H7 (cell line): ENCODE results near the gene PBLD. TPM values are rescaled to one million over a fixed set of nuclear protein-coding genes. Genes with fewer than 3 reads are reported as not detected.

Experiments used
- DNase-seq: peaks from one replicate; pipeline ENCODE4 v3.0.0; 2012
- H3K27me3 ChIP-seq: 2 replicates; pipeline ENCODE4 v1.6.0; 2011; ENCODE audit warnings: mild to moderate bottlenecking, low read length; ENCODE audit not compliant: control insufficient read depth, insufficient read depth
- H3K36me3 ChIP-seq: replicated peaks from 2 replicates; pipeline ENCODE4 v1.5.1; 2011; ENCODE audit warnings: low read length; ENCODE audit not compliant: control insufficient read depth, insufficient read depth
- H3K4me3 ChIP-seq: 2 replicates; pipeline ENCODE4 v1.5.1; 2011; ENCODE audit warnings: low read depth, mild to moderate bottlenecking, control low read depth, low read length, moderate library complexity; ENCODE audit not compliant: insufficient read depth
- total RNA-seq: library from RNA; depleted of rRNA; stranded (reverse); fragments of >200 nt; shearing (Covaris generic); gene quantifications from 2 replicates; pipeline ENCODE4 v1.2.3, GENCODE V29; 2014; rRNA removed

Gene PBLD
- total RNA-seq, 1 experiment from 2014 or later: 1.4 TPM

DNA sequence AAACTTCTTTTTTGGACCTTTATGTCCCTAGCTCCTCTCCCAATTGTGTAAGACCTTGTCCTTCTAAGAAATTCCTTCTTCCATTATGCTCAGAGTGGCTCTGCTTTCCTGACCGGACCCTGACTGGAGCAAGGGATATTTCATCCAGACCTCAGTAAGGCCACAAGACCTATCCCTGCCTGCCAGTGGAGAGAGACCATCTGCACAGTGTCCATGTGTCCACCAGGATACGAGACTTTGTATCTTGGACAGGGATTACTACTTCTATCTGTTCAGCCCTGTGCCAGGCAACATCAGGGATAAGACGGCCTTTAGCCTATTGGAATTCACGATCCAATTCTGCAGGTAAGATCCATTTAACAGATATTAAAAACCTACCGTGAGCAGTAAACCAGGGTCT is 93.7 kb downstream of the PBLD start:
- H3K36me3 ChIP-seq: no peaks in the 10 kb centered on the region
- H3K4me3 ChIP-seq: no peak overlapping the region
- H3K27me3 ChIP-seq: no peaks in the 10 kb centered on the region; the same call in 1 of the 2 replicates
- no peak for DNase-seq

DNA sequence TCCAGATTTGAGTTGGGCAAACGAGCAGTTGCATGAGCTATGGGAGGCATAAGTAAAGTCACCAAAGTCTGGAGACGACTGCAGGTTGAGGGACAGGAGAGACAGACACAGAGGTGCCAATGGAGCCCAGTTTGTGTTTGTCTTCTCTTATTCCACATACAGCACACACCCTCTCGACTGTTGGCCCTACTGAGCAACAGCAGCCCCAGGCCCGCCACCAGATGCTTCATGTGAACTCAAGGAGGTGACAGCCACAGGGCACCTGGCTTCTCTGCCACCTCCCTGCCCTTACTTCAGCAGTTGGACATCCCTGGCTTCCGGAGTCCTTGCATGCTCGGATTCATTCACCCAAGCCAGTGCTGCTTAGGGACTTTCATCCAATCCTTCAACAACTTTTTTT is 94.4 kb downstream of the PBLD start:
- Histone ChIP-seq H3K36me3 (no peaks in the 10 kb centered on the region), H3K4me3 (no peak overlapping the region), H3K27me3 (peaks cover 3% of the 10 kb centered on the region)
- DNase-seq: no peak

DNA sequence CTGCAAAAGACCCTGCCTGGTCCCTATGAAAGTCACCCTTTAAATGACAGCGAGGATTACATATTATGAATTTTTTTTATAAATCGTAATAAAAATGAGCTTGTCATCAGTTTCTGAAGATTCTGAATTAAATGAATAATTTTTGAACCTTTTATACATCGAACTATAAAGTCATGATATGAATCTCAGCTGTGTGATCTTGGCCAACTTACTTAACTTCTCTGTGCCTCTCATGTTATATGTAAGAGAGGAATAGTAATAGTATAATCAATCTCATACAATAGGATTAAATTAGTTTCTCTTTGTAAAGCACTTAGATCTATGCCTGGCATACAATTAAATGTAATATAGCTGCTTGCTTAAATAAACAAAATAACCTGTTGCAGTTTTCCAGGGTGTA is 95.6 kb downstream of the PBLD start:
- no peak overlapping the region for H3K4me3 ChIP-seq
- H3K36me3 ChIP-seq: no peaks in the 10 kb centered on the region
- no peak for DNase-seq
- peaks cover 13% of the 10 kb centered on the region for H3K27me3 ChIP-seq

DNA sequence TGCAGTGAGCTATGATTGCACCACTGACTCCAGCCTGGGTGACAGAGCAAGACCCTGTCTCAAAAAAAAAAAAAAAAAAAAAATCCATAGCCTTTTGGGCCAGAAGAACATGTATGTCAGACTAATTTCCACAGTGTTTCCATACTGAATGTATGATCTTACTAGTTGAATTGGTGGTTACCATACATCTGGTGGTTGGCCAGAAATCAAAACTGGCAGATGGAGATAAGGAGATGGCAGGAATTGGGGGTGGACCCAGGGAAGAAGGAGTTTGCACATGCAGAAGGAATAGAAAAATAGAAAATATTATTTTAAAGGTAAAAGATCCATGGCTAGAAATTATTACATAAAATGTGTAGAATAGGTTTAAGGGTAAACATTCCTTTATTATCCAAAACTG is 97.1 kb downstream of the PBLD start:
- H3K27me3 ChIP-seq: peaks cover 26% of the 10 kb centered on the region
- no peaks in the 10 kb centered on the region for H3K36me3 ChIP-seq
- DNase-seq: no peak
- no peak overlapping the region for H3K4me3 ChIP-seq

DNA sequence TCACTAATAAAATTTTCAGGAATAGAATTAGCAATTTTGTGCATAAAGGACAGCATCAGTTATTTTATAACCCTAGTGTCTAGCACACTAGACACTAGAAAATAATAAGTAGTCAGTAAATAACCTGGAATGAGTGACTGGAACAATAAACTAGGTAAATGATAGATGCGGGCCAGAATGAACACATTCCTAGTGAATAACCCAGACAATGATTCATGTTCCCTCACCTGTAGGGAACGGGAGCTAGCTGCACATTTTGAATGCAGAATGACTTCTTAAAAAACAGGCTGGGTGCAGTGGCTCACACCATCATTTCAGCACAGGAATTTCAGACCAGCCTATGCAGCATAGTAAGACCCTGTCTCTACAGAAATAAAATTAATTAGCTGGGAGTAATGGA is 97.6 kb downstream of the PBLD start:
- Histone ChIP-seq H3K27me3 (peaks cover 31% of the 10 kb centered on the region), H3K36me3 (no peaks in the 10 kb centered on the region), H3K4me3 (no peak overlapping the region)
- no peak for DNase-seq

DNA sequence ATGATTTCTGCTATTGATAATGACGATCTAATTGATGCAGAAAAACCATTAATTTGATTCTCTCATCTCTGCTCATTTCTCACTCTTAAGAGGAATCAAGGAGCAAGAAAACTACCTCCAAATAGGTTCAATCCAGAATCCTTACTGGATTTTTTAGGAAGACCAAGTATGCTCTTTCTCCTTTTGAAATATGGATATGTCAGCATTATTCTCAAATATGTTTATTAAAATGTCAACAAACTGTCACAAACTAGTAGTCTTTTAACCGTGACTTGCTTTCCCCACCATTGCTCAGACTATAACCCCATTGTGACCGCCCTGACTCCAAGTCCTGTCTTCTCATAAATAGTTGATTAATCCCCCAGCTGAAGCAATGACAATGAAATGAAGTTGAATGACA is 99.7 kb downstream of the PBLD start:
- peaks cover 34% of the 10 kb centered on the region for H3K27me3 ChIP-seq
- no peak overlapping the region for H3K4me3 ChIP-seq
- DNase-seq: no peak
- H3K36me3 ChIP-seq: no peaks in the 10 kb centered on the region

Other genes starting within 250 kb of the PBLD start
- gene MYPN, start 223.4 kb downstream of the PBLD start, total RNA-seq: 0.04 TPM in 1 of 2 replicates, not detected in the other
- 0.15 TPM in 1 of 2 replicates, not detected in the other for gene ATOH7, start 100.8 kb downstream of the PBLD start, total RNA-seq
- 12.5 and 21.9 TPM in 2 replicates for gene HNRNPH3, start 864 bp downstream of the PBLD start, total RNA-seq
- gene RUFY2, start 74.3 kb upstream of the PBLD start, total RNA-seq: 5.4 and 8.2 TPM in 2 replicates
- gene DNA2, start 139.0 kb upstream of the PBLD start, total RNA-seq: 39.4 and 48.0 TPM in 2 replicates
- 5.1 and 5.4 TPM in 2 replicates for gene SLC25A16, start 194.6 kb upstream of the PBLD start, total RNA-seq
- gene TET1, start 227.4 kb upstream of the PBLD start, total RNA-seq: 27.5 and 47.6 TPM in 2 replicates